K562 (cell line): ENCODE data around the gene SRRD.

Source experiments
- CEBPB ChIP-seq: fragments of 450-650 bp; IDR thresholded peaks from 2 replicates; pipeline ENCODE4 v1.6.1; 2016; ENCODE audit warnings: missing genetic modification characterization, missing compliant biosample characterization
- MYNN ChIP-seq, 2 experiments: sonication (generic); formaldehyde crosslinking in 1 of 2; IDR thresholded peaks; 2 replicates each; pipeline versions ENCODE4 v1.5.0 to v1.6.1; 2016 to 2020; ENCODE audit warnings: antibody characterized with exemption in 1 of 2, missing genetic modification reagents in 1 of 2
- POLR2A ChIP-seq: fragments of 450-650 bp; conservative IDR thresholded peaks from 2 replicates; pipeline ENCODE4 v1.6.1; 2016
- ZNF133 ChIP-seq: fragments of 250-450 bp; sonication (Bioruptor Pico); IDR thresholded peaks from 2 replicates; pipeline ENCODE4 v1.4.0; 2020; ENCODE audit warnings: mild to moderate bottlenecking

DNA sequence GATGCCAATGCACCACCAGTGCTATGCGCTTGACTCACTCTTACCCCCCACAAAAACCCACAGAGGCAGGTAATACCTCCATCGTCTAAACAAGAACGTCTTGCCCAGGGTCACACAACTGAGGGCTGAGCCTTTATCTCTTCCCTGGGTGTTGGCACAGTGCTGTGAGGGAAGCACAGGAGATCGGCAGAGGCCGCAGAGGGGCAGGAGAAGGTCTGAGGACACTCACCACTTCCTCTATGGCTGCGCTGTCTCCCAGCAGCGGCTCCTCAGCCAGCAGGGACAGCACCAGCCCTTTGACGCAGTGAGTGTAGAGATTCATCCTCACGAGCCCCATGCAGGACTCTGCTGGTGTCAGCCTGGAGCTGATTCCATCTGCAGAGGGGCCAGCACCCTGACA, 20.0 kb upstream of the SRRD start:
- no peak for TF ChIP-seq ZNF133 (CRISPR knock-in tag)
- no peak for TF ChIP-seq MYNN (IDR thresholded peaks at IDR 0.05)
- TF ChIP-seq MYNN (CRISPR knock-in tag; IDR thresholded peaks at IDR 0.05) = no peak
- no peak for TF ChIP-seq CEBPB (tag)
- TF ChIP-seq POLR2A = no peak
